ENCODE data around the gene MEAK7. TPM values are rescaled to one million over a fixed set of nuclear protein-coding genes. Genes with fewer than 3 reads are reported as not detected.

MEAK7 gene
- total RNA-seq, 1 experiment from 2014 or later = 19.2 TPM

GRCh38 chr16:84508502-84508901 lies 4.0 kb upstream of the MEAK7 start:
- POLR2A ChIA-PET (ENCODE audit: unreplicated experiment) = no interaction called here
- Histone ChIP-seq H3K36me3 (ENCODE audit: low read depth, low read length) (no peaks in the 10 kb centered on the region), H3K9ac (ENCODE audit: low read length) (no peak overlapping the region), H3K4me3 (ENCODE audit: low read length) (no peak overlapping the region), H3K9me2 (replicated peaks; ENCODE audit: low read length) (no peaks in the 10 kb centered on the region), H3K27me3 (ENCODE audit: low read length) (no peaks in the 10 kb centered on the region), H3K4me1 (ENCODE audit: insufficient read depth, low read length) (peaks cover 27% of the 10 kb centered on the region), H4K20me1 (ENCODE audit: low read length) (no peaks in the 10 kb centered on the region), H3K79me2 (ENCODE audit: low read length) (peaks cover 17% of the 10 kb centered on the region), H3K27ac (ENCODE audit: low read length) (no peak overlapping the region), H3F3A (ENCODE audit: low read length, unreplicated experiment) (no peaks in the 10 kb centered on the region), H3K4me2 (ENCODE audit: low read length) (no peak overlapping the region), H3K9me3 (ENCODE audit: low read length) (no peaks in the 10 kb centered on the region), H2AFZ (ENCODE audit: low read length) (no peak overlapping the region)
- ATAC-seq (no peak), DNase-seq (no peak)
- BruUV-seq (replicated peaks) = no TSS peak
- CTCF ChIA-PET = no interaction called here
- intact Hi-C loops (cut with micrococcal nuclease) = no loop called here
- TF ChIP-seq EZH2 (IDR thresholded peaks at IDR 0.05; ENCODE audit: low read length, unreplicated experiment) (no peak), EZH2phosphoT487 (IDR thresholded peaks at IDR 0.05; ENCODE audit: borderline replicate concordance, low read length) (no peak), CTCF (conservative IDR thresholded peaks at IDR 0.05; ENCODE audit: low read depth, low read length) (no peak)

DNA sequence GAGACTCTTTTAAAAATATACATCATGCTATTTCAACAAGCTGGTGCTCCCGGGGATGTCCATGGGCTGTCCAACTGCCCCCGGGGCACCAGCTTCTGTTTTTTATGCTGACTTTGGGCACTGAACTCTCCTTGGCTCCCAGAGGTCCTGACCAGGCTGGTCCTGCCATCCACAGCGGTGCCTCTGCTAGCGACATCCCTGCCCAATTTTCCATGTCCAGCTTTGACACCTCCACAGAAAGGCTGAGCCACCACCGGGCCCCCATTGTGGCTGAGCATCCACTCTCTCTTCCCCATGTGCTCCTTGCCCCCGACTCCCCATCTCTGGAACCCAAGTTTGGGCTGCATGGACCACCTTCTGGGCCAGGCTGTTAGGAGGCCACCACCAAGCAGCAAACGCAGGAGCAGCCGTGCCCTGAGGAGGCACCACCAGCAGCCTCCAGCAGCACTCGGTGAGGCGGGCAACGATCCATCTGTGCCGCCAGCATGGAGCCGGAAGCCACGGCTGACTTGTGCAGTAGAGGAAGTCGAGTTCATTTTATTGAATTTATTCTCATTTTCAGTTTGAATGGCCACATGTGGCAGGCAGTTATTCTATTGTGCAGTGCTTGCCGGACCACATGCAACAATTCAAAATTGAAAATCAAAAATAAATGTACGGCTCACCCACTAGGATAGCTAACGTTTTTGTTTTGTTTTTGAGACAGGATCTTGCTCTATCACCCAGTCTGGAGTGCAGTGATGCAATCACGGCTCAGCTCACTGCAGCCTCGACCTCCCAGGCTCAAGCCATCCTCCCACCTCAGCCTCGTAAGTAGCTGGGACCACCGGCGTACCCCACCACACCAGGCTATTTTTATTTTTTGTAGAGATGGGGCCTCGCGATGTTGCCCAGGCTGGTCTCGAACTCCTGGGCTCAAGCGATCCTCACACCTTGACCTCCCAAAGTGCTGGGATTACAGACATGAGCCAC lies 2.8 kb upstream of the MEAK7 start:
- intact Hi-C loops (cut with micrococcal nuclease) = no loop called here
- DNase-seq (no peak), ATAC-seq (no peak)
- Histone ChIP-seq H2AFZ (ENCODE audit: low read length) (no peak overlapping the region), H3K4me3 (ENCODE audit: low read length) (no peak overlapping the region), H3K79me2 (ENCODE audit: low read length) (peaks cover 26% of the 10 kb centered on the region), H3K4me2 (ENCODE audit: low read length) (no peak overlapping the region), H4K20me1 (ENCODE audit: low read length) (no peaks in the 10 kb centered on the region), H3K27me3 (ENCODE audit: low read length) (no peaks in the 10 kb centered on the region), H3F3A (ENCODE audit: low read length, unreplicated experiment) (peaks cover 8% of the 10 kb centered on the region), H3K9me2 (replicated peaks; ENCODE audit: low read length) (no peaks in the 10 kb centered on the region), H3K36me3 (ENCODE audit: low read depth, low read length) (no peaks in the 10 kb centered on the region), H3K4me1 (ENCODE audit: insufficient read depth, low read length) (peaks cover 39% of the 10 kb centered on the region), H3K27ac (ENCODE audit: low read length) (no peak overlapping the region), H3K9ac (ENCODE audit: low read length) (no peak overlapping the region), H3K9me3 (ENCODE audit: low read length) (no peaks in the 10 kb centered on the region)
- CTCF ChIA-PET = no interaction called here
- POLR2A ChIA-PET (ENCODE audit: unreplicated experiment) = no interaction called here
- TF ChIP-seq EZH2 (IDR thresholded peaks at IDR 0.05; ENCODE audit: low read length, unreplicated experiment) = no peak
- no peak for TF ChIP-seq CTCF (conservative IDR thresholded peaks at IDR 0.05; ENCODE audit: low read depth, low read length)
- no peak for TF ChIP-seq EZH2phosphoT487 (IDR thresholded peaks at IDR 0.05; ENCODE audit: borderline replicate concordance, low read length)
- no TSS peak for BruUV-seq (replicated peaks)
